CD1c-positive myeloid dendritic cell (primary cell): ENCODE measurements around the gene RNF208.
A peak's percentile ranks its signal among the peaks of the same experiment; 100 is the strongest.

Experiments
- DNase-seq: peaks from one replicate; pipeline ENCODE4 v3.0.0-alpha.2; 2016; ENCODE audit errors: extremely low spot score

Gene RNF208

GRCh38 chr9:137192448-137192780, 29.6 kb downstream of the RNF208 start:
- DNase-seq = no peak

DNA sequence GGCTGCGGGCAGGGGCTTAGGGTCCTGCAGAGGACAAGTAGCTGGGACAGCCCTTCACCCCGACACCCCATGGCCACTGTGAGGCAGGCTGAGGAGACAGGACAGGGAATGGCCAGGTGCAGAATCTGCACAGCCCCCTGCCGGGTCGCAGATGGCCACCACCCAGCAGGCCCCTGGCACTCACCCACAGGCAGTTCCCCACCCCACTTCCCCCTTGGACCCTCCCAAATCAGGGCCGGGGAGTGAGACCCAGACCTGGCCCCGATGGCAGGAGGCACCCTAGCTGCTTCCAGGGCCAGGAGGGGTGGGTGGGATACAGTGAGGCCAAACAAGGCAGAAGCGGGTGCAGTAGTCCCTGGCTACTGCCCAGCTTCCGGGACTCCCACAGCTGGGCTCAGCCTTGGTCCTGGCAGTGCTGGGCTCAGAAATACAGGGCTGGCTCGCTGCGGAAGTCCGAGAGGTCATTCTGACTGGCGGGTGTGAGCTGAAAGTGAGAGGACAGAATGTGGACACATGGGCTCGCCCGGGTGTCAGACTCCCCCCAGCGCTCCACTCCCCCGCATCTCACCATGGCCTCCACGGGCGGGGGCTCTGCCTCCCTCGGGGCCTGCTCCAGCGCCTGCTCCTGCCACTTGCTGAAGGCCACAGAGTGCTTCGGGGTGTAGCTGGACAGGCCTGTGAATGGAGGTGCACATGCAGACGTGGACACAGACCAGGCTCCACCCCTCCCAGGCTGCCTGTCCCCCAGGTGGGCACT, 30.2 kb downstream of the RNF208 start:
- no peak for DNase-seq

- DNase-seq = no peak
Measured at GRCh38 chr9:137191245-137191644, 30.8 kb downstream of the RNF208 start.

DNA sequence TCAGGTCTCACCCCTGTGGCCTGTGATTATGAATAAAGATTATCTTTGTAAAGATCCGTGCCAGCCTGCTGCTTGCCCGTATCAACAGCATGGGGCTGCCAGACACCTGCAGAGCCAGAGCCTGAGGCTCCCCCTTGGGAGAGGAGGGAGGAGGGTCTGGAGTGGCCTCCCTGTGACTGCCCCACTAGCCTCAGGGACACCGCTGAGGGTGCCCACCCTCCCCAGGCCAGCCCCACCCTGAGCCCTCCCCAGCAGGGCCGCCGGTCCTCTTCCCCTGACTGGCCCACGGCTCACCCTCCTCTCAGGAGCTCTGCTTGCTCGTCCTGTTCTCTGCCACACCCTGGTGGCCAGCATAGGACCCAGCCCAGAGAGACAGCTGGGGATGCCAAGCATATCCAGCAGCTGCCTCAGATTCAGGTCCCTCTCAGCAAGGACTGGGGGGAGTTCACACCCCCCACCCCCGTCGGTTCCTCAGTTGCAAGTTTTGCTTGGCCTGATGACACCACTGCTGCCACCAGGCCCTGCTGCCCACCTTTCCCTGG, 31.7 kb downstream of the RNF208 start:
- no peak for DNase-seq

DNA sequence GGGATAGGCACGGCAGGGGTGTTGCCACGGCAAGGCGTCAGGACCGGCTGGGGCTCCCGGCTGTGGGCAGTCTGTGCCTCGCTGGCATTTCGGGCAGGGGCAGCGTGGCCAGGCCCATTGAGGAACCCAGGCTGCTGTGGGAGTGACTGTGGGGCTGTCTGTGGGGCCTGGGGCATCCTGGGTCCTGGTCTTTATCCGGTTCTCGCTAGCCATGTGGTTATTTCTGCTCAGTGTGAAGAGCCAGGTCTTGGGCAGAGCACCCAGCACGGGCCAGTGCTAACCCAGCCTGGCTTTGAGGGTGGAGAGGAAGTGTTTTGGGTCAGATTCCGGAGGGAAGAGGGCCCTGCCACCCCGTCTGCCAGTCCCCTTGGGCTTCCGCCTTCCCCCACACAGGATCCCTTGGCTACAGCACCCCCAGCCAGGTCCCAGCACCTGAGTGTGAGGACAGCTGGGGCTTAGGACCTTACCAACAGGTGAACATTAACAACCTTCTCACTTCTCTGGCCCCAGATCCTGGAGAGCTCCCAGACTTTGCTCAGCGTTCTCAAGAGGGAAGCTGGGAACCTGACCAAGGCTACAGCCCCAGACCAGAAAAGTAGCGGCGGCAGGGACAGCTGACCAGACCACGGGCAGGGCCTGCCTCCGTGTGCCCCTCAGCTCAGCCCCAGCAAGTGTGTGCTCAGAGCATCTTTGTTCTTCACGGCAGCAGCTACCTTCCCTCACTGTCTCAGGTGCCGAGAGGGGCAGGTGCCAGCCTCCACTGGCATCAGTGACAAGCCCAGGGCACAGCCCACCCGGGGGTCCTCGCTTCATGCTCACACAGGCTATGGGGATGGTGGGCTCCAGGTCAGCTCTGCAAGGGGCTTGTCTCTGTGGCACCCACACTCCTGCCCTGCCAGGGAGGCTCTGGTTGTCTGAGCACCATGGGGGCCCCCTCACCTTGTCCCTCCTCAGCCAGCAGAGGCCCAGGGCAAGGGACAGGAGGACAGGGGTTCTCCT, 32.4 kb downstream of the RNF208 start:
- no peak for DNase-seq

DNA sequence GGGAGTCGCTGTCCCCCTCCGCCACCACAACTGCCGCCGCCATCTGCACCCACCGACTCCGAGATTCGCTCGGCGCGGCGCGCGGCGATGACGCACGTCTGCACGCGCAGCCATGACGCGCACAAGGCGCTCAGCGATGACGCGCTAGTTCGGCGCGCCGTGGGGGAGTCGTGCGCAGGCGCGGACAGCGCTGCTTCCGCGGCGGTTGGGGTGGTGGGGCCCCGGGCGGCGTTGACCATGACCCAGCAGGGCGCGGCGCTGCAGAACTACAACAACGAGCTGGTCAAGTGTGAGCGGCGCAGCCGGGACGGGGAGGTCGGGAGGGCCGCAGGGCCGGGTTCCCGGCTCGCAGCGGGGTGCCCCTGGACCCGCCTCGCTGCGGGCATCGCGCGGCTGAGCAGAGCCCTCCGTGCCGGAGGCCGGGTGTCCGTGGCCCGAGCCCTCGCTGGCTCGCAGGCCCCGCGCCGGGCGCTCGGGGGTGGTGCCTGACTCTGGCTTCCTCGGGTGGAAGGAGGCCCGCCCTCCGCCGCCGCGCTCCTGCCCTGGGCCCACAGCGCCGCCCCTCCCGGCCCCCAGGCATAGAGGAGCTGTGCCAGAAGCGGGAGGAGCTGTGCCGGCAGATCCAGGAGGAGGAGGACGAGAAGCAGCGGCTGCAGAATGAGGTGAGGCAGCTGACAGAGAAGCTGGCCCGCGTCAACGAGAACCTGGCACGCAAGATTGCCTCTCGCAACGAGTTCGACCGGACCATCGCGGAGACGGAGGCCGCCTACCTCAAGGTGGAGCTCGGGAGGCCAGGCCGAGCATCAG, 33.3 kb downstream of the RNF208 start, which contains the start of the genes ANAPC2 and SSNA1:
Gene ANAPC2, minus strand, starts transcription at position 71 of the 807 bp plus-strand sequence. Its CDS starts 28 bp downstream, at position 43.
Gene SSNA1, plus strand, starts transcription at position 187 of the 807 bp plus-strand sequence. Its CDS starts 51 bp downstream, at position 238.
- peak; percentile 98 for DNase-seq

DNA sequence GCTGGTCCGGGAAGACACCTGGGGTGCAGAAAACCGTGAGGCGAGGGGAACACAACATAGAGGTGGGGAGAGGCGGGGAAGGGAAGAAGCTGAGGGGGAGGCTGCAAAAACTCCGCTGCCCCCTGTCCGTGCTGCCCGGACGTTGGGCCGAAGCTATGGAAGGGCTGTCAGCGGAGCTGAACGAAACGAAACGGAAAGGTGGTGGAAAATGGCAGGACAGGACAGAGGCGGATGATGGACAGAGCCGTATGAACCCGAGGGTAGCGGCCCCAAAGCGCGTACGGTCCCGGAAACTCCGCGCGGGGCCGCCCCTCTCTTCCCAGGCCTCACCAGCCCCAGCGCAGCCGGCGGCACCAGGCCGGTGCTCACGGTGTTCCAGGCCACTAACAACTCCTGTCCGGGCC, 34.0 kb downstream of the RNF208 start:
- no peak for DNase-seq

GRCh38 chr9:137187386-137187785, 34.7 kb downstream of the RNF208 start:
- no peak for DNase-seq

- DNase-seq = no peak
Measured at GRCh38 chr9:137186385-137186784, 35.7 kb downstream of the RNF208 start.

GRCh38 chr9:137185921-137186320, 36.1 kb downstream of the RNF208 start:
- no peak for DNase-seq

- no peak for DNase-seq
Measured at GRCh38 chr9:137184881-137185660, 37.0 kb downstream of the RNF208 start.

DNA sequence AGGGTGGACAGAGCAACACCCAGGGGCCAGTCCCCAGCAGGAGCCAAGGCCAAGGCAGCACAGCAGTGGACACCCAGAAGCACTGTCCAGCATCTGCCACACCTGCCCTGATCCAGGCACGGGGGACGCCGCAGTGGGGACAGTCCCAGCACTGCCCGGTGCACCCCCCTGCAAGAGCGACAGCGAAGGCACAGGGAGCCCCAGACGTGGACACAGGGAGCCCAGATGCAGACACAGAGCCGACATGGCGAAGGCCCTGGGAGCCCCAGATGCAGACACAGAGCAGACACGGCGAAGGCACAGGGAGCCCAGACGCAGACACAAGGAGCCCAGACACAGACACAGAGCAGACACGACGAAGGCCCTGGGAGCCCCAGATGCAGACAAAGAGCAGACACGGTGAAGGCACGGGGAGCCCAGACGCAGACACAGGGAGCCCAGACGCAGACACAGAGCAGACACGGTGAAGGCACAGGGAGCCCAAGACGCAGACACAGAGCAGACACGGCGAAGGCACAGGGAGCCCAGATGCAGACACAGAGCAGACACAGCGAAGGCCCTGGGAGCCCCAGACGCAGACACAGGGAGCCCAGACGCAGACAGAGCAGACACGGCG, 38.0 kb downstream of the RNF208 start:
- no peak for DNase-seq

DNA sequence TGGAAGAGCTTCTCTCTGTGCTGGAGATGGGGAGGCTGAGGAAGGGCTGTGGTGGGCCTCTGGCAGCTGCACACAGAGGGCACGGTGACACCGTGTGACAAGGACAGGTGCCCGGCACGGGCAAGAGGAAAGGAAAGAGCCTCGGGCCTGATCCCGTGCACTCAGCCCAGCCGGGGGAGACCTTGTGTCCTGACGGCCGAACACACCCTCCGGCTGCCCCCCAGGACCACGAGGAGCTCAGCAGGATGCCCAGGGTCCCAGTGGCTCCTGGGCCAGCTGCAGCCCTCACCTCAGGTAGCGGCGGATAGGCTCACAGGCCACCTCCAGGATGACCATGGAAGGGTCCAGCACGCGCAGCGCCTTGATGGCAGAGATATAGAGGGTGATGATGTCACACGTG, 39.2 kb downstream of the RNF208 start:
- no peak for DNase-seq

DNA sequence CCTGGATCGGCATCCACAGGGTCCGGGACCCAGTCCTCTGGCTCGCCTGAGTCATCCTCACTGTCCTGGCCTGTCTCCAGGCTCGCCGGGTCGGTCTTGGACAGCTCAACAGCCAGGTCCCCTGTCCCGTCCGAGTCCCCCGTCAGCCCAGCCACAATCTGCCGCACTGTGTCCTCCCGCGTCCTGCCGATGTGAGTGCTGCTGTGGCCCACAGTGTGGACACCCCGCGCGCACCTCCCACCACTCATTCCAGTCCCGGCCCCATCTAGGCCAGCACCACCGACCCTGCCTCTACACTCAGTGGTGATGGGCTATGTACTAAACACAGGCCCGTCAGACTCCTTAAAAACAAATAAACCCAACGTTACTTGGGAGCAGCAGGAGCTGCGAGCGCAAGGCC, 40.4 kb downstream of the RNF208 start:
- no peak for DNase-seq

DNA sequence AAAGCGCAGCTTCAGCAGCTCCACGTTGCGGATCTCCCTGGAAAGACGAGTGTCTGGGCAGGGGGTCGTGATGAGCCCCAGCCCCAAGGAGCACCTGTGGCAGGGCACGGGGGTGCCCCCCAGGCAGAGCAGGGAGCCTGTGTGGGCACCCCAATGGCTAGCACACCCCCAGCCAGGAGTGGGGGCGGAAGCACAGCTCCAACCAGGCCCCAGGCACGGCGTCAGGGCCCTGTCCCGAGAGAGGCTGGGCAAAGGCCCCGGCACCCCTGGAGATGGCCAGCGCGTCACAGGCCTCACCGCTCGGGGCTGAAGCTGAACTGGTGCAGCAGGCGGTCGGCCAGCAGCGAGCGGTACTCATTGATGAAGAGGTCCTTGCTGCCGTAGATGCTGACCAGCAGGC, 41.5 kb downstream of the RNF208 start:
- DNase-seq = no peak

GRCh38 chr9:137179761-137180160, 42.3 kb downstream of the RNF208 start:
- no peak for DNase-seq

GRCh38 chr9:137178939-137179630, 43.0 kb downstream of the RNF208 start:
- no peak for DNase-seq

DNA sequence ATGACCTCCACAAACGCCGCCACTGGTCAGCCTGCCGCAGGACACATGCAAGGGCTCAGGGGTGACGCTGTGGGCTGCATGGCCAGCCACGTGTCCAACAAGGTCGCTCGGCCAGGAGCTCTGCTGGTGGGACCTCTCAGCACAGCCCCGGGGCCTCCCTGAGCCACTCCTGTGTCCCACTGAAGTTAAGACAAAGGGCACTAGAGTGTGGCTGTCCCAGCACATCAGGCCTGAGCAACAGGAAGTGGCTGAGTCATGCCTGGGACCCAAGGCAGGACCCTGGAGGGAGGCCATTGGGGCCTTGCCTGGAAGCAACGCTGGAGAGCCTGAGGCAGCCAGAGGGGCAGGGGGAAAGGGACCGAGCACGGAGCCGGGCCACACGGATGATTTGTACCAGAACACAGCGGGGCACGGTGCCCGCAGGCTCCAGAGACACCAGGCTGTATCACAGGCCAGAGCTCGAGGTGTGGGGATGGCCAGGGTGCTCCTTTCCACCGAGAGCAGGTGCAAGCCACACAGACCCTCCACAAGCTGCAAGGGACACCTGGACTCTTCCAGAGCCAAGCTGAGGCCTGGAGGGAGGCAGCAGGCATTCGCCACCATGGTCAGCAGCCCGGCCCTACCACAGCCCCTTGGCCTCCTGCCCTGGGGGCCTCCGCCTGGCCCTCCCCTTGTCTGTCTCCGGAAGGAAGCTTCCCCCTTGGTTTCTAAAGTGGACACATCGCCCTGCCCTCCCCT, 43.7 kb downstream of the RNF208 start:
- DNase-seq = no peak
